ENCODE data around the gene SLC34A1.
A peak's percentile ranks its signal among the peaks of the same experiment; 100 is the strongest.
"Not testable (repeated sequence)": the region's sequence is repeated elsewhere in the genome, so short reads cannot be mapped to it uniquely, and the experiment has no call there.

SLC34A1 gene

DNA sequence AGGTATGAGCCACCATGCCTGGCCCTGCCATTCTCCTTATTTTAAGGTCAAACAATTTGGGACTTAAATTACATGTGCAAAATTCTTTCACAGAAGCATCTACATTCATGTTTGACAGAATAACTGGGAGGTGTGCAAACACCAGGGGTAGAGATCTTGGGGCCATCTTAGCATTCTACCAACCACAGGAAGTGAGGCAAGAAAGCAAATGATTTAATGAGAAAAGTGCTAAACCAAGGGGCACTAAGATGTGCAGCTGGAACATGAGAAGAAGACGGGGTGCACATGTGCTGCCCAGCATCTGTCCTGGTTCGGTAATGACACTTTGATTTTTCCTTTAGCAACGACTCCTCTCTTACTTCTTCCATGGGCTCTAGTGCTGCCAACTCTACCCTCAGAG is 26.3 kb downstream of the SLC34A1 start:
- no peak for DNase-seq (ENCODE audit: low read depth)

DNA sequence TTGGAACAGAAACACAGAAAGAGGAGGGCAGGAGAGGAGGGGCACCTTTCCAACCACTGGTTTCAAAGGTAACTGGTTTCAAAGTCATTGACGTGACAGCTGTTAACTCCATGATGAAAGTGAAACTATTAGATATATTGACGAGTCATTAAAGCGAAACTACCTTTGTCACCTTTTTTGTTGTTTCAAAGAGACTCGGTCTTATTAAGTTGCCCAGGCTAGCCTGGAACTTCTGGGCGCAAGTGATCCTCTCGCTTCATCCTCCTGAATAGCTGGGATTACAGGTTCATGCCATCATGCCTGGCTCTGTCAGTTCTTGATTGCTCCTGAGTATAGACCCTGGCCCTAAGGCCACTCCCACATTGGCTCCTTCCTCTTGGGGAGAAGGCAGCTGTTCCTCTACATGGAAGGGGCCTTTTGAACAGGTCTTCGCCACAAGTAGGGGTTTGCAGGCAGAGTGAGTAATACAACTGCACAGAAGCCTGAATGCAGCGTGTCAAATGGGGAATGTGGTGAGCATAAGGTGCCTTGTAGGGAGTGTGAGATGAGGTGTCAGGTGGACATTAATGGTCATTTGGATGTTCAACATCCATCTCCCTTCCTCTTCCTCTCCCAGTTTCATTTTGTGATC is 28.5 kb downstream of the SLC34A1 start:
- DNase-seq (ENCODE audit: low read depth), result no peak

DNA sequence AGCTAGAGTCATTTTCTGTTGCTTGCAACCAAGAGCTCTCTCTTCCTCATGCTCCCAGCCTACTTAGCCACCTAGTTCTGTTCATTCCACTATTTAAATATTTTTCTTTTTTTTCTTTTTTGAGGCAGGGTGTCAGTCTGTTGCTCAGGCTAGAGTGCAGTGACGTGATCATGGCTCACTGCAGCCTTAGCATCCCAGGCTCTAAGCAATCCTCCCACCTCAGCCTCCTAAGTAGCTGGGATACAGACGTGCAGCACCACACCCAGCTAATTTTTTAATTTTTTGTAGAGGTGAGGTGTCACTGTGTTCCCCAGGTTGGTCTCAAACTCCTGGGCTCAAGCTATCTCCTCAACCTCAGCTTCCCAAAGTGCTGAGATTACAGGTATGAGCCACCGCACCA is 30.2 kb downstream of the SLC34A1 start:
- DNase-seq (ENCODE audit: low read depth), result no peak

DNA sequence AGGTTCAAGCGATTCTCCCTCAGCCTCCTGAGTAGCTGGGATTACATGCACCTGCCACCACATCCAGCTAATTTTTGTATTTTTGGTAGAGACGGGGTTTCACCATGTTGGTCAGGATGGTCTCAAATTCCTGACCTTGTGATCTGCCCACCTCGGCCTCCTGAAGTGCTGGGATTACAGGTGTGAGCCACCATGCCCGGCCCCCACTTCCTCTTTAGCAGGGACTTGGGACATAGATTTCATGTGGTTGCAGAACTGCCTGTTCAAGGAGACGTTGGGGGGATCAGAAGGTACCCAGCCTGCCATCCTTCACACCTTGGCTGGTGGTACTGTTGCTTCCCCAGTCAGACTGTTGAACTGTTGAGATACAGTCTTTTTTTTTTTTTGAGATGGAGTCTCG is 32.8 kb downstream of the SLC34A1 start:
- DNase-seq (ENCODE audit: low read depth), result not testable (repeated sequence)

DNA sequence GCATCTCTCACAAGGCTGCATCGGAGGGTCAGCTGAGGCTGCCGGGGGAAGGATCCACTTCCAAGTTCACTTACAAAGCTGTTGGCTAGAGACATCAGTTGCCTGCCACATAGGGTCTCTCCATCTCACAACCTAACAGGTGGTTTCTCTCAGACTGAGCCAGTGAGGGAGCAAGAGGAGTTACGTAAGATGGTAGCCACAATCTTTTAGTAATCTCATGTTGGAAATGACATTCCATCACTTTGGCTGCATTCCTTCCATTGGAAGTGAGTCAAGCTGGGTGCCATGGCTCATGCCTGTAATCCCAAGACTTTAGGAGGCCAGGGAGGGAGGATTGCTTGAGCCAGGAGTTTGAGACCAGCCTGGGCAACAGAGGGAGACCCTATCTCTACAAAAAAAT is 34.8 kb downstream of the SLC34A1 start:
- no peak for DNase-seq (ENCODE audit: low read depth)

DNA sequence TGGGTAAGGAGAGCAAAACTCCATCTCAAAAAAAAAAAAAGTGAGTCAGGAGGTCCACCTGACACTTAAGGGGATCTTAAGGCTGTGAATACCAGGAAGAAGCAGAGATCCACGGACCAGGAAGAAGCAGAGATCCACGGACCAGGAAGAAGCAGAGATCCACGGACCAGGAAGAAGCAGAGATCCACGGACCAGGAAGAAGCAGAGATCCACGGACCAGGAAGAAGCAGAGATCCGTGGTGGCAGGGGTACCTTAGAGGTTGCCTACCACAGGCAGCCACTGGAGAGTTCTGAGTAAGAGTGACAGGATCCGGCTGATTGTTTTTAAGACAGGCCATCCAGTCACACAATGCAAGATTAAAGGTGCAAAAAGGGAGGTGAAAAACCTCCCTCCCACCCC is 36.2 kb downstream of the SLC34A1 start:
- DNase-seq (ENCODE audit: low read depth), result not testable (repeated sequence)

DNA sequence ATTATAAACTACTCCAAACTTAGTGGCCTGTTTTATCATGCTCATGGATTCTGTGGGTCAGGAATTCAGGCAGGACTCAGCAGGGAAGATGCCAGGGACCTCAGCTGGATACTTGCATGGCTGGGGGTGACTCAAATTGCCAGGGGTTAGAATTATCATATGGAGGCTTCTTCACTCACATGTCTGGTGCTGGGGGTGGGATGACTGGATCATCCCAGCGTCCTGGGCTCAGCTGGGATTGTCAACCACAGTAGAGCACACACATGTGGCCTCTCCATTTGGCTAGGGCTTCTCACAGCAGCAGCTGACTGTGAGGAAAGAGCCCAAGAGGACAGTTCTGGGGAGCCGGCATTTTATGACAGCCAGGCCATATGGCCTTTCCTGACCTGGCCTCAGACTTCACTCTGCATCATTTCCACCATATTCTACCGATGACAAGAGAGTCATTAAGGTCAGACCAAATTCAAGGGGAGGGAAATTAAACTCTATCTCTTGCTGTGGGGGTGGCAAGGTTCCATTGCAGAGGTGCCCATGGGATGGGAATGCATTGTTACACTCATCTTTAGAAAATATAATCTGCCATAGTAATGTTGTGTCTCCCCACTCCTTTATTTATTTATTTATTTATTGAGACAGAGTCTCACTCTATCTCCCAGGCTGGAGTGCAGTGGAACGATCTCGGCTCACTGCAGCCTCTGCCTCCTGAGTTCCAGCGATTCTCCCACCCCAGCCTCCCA is 37.0 kb downstream of the SLC34A1 start:
- DNase-seq (ENCODE audit: low read depth), result no peak

DNA sequence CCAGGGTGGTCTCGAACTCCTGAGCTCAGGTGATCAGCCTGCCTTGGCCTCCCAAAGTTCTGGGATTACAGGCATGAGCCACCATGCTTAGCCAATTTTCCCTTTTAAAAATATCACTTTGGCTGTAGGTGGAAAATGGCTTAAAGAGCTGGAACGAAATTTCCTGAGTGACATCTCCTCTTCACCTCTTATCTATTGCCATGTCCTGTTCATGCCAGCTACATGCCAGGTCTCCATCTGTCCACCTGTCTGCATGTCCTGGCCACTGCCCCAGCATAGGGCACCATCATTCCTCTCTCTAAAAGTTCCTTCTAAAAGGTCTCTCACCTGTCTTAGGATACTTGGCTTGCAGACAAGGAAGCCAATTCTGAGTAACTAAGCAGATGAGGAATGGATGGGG is 39.4 kb downstream of the SLC34A1 start:
- no peak for DNase-seq (ENCODE audit: low read depth)

DNA sequence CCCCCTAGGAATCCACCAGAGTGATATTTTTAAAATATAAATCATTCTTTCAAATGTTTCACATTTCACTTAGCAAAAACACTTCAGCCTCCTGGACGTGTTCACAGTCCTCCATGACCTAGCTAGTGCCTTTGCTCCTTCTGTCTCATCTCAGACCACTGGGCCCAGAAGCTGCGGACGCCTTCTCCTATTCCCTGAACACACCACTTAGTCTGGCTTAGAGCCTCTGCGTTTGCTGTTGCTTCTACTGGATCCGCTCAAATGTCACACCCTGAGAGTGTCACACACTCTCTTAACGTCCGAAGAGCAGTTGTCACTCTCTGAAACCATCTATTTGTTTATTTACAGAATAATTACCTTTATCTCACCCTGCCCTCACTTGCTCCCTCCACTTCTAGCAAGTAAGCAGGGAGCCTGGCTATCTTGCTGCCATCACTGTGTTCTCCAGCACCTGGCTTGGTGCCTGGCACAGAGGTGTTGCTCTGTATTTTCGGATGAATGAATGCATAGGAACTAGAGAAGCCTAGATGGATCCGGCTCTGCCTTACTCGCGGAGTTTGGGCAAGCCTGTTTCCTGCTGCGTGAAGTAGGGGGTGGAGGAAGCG is 41.1 kb downstream of the SLC34A1 start:
- DNase-seq (ENCODE audit: low read depth), result no peak

DNA sequence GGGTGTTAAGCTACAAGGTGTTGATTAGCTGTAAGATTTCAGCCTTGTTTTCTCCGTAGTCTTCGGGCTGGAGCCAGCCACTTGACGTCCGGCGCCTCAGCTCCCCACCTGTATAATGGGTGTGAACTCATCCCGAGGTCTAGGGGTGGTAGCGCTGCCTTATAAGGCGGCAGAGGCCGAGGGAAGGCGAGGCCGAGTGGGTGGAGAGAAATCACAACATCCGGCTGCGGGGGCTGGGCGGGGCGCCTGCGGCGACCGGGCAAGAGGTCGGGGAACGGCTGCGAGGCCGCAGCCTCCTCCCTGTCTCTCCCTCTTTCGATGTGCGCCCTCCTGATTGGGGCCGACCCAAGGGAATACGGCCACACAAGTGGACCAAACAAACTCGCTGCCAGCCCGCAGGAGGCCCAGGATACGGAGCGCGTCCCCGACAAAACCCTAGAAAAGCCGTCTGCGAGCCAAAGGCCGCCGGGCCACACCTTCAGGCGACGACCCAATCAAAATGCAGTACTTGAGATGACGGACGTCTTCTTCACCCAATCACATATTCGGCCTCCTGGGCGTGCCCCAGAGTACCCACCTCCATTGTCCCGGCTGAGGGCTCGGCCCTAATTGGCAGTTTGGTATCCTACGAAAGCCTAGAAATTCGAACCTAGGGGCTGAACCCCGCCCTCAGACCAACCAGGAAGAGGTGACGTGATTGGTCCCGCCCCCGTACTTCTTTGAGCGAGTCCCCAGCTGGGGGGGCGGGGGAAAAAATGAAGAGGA is 41.7 kb downstream of the SLC34A1 start:
- peak; percentile 100 for DNase-seq (ENCODE audit: low read depth)

DNA sequence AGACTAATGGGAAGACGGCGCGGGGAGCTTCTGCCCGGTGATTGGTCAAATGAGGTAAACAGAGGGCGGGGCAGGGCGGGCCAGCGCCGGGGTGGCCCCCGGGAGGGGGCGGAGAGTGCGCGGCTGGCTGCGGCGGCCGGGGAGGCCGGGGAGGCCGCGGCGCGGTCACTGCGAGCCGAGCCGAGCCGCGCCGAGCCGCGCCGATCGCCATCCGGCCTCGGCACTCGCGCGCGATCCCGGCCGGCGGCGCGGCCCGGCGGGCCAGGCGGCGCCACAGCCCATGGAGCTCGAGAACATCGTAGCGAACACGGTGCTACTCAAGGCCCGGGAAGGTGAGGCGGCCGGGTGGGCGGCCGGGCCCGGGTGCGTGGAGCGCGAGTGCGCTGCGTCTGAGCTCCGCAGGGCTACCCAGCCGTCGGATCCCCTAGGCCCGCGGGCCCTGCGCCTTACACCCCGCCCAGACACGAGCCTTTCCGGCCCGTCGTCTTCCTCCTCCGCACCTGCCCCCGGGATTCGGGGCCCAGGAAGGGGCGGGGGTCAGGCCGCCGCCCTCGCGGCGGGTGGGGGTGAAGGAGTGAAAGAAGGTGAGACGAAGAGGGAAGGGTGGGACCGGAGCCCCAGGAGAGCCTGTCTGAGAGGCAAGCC is 42.5 kb downstream of the SLC34A1 start, which contains the start of gene GRK6:
GRK6 (plus strand) TSS at position 111 of the 645 bp plus-strand sequence; CDS start at position 281, 170 bp downstream.
- no peak for DNase-seq (ENCODE audit: low read depth)

DNA sequence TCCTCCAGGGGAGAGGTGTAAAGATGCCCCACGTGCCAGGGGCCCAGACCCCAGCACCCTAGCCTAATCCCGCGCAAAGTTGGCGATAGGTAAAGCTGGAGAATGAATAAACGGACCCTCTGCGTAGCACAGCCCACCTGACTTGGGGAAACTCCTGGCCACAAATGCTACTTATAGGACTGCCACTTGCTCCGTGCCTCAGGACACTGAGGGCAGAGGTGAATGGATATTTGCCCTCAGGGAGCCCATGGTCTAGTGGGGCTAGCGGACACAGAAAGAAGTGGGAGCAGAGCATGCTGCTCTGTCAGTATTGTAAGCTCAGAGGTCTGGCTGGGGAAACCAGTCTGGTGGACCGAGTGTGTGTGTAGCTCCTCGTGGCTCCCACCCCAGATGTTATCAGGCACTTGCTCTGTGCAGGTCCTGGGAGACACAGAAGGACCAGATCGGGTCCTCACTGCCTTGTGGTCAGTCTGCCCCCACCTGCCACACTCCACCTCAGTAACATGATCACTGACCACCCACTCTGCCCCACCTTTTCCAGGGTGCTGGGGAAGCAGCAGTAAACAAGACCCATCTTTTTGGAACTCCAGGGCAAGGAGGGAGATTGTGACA is 43.1 kb downstream of the SLC34A1 start:
- DNase-seq (ENCODE audit: low read depth), result no peak

DNA sequence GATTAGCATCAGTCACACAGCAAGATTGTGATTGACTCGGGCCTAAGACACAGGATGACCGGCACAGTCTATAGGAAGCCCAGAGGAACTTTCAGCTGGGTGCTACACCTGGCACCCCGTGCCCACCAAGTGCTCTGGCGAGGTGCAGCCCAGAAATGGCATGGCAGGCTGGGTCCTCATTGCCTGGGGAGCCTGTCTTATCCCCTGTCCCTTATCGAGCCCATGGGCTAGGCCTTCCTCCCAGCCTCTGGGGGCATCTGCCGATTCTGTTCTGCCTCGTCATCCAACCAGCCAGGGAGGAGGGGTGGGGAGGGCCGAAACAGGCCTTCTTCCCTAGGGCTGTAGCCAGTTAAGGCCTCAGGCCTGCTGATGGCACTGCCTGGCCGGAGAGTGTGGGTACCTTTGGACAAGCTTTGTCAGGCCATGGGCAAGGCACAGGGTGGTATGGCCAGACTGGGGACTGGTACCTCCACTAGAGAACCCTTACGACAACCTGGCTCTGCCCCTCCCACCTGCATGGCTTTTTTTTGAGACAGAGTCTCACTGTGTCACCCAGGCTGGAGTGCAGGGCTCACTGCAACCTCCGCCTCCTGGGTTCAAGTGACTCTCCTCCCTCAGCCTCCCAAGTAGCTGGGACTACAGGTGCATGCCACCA is 43.8 kb downstream of the SLC34A1 start:
- no peak for DNase-seq (ENCODE audit: low read depth)

DNA sequence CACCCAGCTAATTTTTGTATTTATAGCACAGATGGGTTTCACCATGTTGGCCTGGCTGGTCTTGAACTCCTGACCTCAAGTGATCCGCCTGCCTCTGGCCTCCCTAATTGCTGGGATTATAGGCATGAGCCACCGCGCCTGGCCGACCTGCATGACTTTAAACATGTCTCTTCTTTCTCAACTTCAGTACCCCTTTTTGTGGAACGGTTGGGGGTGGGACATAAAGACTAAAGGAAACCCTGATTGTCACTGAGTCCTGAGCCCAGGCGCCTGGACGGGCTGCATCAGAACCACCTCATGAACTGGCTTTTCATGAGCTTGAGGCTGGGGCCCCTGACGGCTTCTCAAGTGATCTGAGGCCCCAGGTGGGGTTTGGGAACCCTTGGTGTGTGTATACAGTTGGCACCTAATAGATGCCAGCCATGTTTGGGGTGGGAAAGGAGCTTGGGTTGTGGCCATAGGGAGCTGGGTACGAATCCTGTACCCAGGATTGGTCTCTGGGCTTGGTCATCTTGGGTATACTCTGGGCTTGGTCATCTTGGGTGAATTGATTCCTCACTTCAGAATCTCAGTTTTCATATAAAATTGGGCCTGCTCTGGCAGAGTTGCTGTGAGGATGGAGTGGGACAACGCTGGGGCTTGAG is 44.5 kb downstream of the SLC34A1 start:
- DNase-seq (ENCODE audit: low read depth), result no peak

DNA sequence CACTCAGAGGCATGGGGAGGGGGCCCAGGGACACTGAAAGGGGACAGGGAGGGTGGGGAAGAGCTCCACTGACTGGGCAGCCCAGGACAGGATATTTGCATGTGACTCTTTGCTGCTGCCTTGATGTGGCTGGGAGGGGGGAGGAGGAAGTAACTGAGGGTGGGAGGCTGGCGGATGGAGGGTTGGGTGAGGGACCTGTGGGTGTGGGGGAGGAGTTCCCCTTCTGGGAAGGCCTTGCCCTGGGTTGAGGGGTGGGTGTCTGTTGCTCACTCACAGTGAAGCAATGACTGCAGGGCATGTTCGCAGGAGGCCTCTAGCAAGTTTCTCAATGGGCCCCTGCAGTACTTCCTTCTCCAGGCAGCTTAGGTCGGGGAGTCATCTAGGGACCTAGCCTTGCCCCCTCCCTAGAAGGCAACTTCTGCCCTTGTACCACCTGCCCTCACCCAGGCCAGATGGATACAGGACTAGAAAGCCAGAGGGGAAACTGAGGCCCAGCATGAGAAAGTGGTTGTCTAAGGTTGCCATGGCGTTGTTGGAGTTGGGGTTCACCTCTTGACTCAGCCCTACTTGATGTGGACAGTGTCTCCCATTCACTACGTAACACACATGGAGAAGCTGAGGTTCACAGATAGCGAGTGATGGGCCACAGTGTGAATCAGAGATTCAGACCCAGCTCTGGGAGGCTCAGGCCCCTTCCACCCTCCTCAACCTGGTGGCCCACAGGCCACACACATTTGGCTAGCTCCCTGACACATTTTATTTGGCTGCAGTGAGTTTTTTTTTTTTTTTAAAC is 45.2 kb downstream of the SLC34A1 start:
- DNase-seq (ENCODE audit: low read depth), result no peak

DNA sequence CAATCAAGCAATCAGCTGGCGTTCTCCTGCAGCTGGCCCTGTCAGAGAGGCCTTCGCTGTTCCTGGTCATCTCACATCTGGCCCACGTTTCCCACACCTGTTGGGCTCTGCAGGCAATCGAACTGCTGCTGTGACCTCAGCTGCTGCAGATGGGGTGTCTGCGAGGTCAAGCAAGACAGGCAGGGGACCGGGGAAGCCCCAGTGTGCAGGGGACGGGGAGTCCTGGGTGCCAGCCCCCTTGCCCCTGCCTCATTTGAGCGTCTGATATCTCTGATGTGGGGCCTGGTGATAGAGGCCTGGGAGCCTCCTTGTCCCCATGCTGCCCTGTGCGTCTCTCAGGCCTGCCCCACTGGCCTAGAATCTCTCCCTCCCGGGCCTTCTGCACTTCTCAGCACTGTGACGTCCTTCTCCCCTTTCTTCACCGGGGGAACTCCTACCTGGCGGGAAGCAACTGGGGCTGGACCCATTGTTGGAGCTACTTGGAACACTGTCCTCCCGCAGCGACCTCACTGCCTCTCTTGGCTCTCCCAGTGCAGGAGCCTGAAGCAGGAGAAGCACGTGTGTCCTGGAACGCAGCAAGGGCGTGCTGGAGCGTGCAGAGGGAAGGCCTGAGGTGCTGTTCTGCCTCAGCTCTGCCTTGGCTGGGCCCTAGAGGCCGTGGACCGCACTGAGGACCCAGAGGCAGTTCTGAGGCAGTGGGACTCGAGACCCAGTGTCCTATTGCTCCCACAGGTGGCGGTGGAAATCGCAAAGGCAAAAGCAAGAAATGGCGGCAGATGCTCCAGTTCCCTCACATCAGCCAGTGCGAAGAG is 46.1 kb downstream of the SLC34A1 start:
- DNase-seq (ENCODE audit: low read depth), result no peak

DNA sequence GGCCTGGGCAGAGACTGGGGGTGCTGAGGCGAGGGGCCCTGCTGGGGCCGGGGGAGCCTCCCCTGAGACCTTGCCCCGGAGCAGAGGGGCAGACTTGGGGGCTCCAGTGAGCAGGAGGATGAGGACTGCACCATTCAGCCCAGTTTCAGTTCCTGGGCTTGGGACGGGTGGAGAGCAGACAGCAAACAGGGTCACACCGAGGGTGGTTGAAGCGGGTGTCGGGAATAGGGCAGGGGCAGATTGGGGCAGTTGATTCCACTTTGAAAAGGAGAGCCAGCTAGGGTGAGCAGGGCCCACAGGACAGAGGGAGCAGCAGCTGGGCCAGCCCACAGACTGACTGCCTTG is 46.7 kb downstream of the SLC34A1 start:
- DNase-seq (ENCODE audit: low read depth), result no peak

DNA sequence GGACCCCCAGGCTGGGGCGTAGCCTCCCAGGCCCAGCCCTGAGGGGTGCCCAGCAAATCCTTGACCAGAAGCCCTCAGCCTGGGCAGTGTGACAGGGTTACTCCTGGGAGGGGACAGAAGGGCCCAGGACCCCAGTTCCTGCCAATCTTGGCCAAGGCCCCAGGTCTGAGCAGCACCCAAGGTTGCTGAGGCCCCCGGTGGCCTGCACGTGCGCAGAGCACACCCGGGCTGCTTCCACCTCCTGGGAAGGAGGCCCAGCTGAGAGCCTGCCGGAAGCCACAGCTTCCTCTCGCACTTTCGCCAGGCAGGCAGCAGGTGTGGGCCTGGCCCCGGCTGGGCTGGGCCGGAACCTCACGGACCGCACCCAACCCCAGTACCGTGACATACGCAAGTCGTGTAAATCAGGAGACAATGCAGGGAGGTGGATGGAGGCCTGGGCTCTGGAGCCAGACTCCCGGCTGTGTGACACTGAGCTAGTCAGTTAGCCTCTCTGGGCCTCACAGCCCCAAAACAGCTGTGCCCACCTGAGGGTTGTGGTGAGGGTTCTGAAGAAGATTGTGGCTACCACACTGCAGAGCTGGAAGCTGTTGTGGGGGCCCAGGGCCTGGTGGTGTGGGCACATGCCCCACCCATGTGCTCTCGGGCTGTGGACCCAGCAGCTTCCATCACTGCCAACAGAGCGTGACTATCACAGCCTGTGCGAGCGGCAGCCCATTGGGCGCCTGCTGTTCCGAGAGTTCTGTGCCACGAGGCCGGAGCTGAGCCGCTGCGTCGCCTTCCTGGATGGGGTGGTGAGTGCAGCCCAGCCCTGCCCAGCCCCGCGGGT is 47.3 kb downstream of the SLC34A1 start:
- DNase-seq (ENCODE audit: low read depth), result no peak

All from GM04504 (cell line).